ENCODE results near the gene UGGT2.

UGGT2 gene

GRCh38 chr13:95797016-95797415 is 256.2 kb downstream of the UGGT2 start:
- H3K4me1 ChIP-seq (ENCODE audit: control insufficient read depth in 2 of 2, insufficient read depth in 1 of 2, low read depth in 1 of 2, low read length in 2 of 2) = no peaks in the 10 kb centered on the region
- no peak overlapping the region for H3K18ac ChIP-seq (ENCODE audit: low read length)
- H2AK5ac ChIP-seq (ENCODE audit: low read depth, low read length) = no peak overlapping the region
- no peaks in the 10 kb centered on the region for H3K79me1 ChIP-seq (ENCODE audit: low read depth, low read length)
- H2BK12ac ChIP-seq (ENCODE audit: low read length) = no peak overlapping the region
- no peak overlapping the region for H3K27ac ChIP-seq (replicated peaks; ENCODE audit: low read length)
- no peaks in the 10 kb centered on the region for H3K9me3 ChIP-seq (replicated peaks in 1 of 2; ENCODE audit: control insufficient read depth in 2 of 2, insufficient read depth in 1 of 2, low read depth in 1 of 2, low read length in 2 of 2)
- H3K36me3 ChIP-seq (replicated peaks in 1 of 2; ENCODE audit: control insufficient read depth in 2 of 2, insufficient read depth in 2 of 2, low read length in 2 of 2) = peaks cover 2 to 48% of the 10 kb centered on the region in 2 donors
- no peak overlapping the region for H3K9ac ChIP-seq (ENCODE audit: low read depth, low read length, poor library complexity)
- no peak overlapping the region for H3K4me3 ChIP-seq (ENCODE audit: low read length in 2 of 2)
- H2BK15ac ChIP-seq (ENCODE audit: low read length) = no peak overlapping the region
- H4K91ac ChIP-seq (ENCODE audit: low read depth, low read length, poor library complexity) = no peak overlapping the region
- no peak overlapping the region for H3K14ac ChIP-seq (ENCODE audit: low read length)
- H2AFZ ChIP-seq (ENCODE audit: low read length) = no peak overlapping the region
- WGBS, 2 donors (ENCODE audit: extremely low coverage in 2 of 2, insufficient read length in 2 of 2, insufficient replicate concordance in 1 of 2) = no CpG with 5 or more reads among the region's 2 CpGs
- DNase-seq (ENCODE audit: low spot score) = no peak
- H2BK120ac ChIP-seq (ENCODE audit: low read depth, low read length) = no peak overlapping the region
- no peak overlapping the region for H3K4ac ChIP-seq (ENCODE audit: low read length)
- H3K23ac ChIP-seq (ENCODE audit: low read depth, low read length, poor library complexity) = no peak overlapping the region
- no peak overlapping the region for H3K4me2 ChIP-seq (ENCODE audit: insufficient read depth, low read length, poor library complexity, severe bottlenecking)
- H2BK5ac ChIP-seq (ENCODE audit: low read length) = no peak overlapping the region
- no peak overlapping the region for H4K8ac ChIP-seq (ENCODE audit: low read depth, low read length)
- no peaks in the 10 kb centered on the region for H3K27me3 ChIP-seq (ENCODE audit: control insufficient read depth in 3 of 3, insufficient read depth in 3 of 3, low read depth in 1 of 3, low read length in 3 of 3)

- no peaks in the 10 kb centered on the region for H3K4me1 ChIP-seq (ENCODE audit: control insufficient read depth in 2 of 2, insufficient read depth in 1 of 2, low read depth in 1 of 2, low read length in 2 of 2)
- no peak overlapping the region for H3K14ac ChIP-seq (ENCODE audit: low read length)
- no peaks in the 10 kb centered on the region for H3K27me3 ChIP-seq (ENCODE audit: control insufficient read depth in 3 of 3, insufficient read depth in 3 of 3, low read depth in 1 of 3, low read length in 3 of 3)
- no peak overlapping the region for H2BK5ac ChIP-seq (ENCODE audit: low read length)
- no CpG with 5 or more reads among the region's 3 CpGs for WGBS, 2 donors (ENCODE audit: extremely low coverage in 2 of 2, insufficient read length in 2 of 2, insufficient replicate concordance in 1 of 2)
- no peak overlapping the region for H3K18ac ChIP-seq (ENCODE audit: low read length)
- H3K36me3 ChIP-seq (replicated peaks in 1 of 2; ENCODE audit: control insufficient read depth in 2 of 2, insufficient read depth in 2 of 2, low read length in 2 of 2) = peaks cover 5 to 71% of the 10 kb centered on the region in 2 donors
- H3K27ac ChIP-seq (replicated peaks; ENCODE audit: low read length) = no peak overlapping the region
- no peak overlapping the region for H2BK12ac ChIP-seq (ENCODE audit: low read length)
- no peak overlapping the region for H2AFZ ChIP-seq (ENCODE audit: low read length)
- H4K8ac ChIP-seq (ENCODE audit: low read depth, low read length) = no peak overlapping the region
- H3K23ac ChIP-seq (ENCODE audit: low read depth, low read length, poor library complexity) = no peak overlapping the region
- H3K9ac ChIP-seq (ENCODE audit: low read depth, low read length, poor library complexity) = no peak overlapping the region
- peaks cover 2 to 7% of the 10 kb centered on the region in 2 donors for H3K9me3 ChIP-seq (replicated peaks in 1 of 2; ENCODE audit: control insufficient read depth in 2 of 2, insufficient read depth in 1 of 2, low read depth in 1 of 2, low read length in 2 of 2)
- no peak overlapping the region for H4K91ac ChIP-seq (ENCODE audit: low read depth, low read length, poor library complexity)
- no peak for DNase-seq (ENCODE audit: low spot score)
- H3K4ac ChIP-seq (ENCODE audit: low read length) = no peak overlapping the region
- H2BK15ac ChIP-seq (ENCODE audit: low read length) = no peak overlapping the region
- no peak overlapping the region for H2BK120ac ChIP-seq (ENCODE audit: low read depth, low read length)
- no peak overlapping the region for H2AK5ac ChIP-seq (ENCODE audit: low read depth, low read length)
- no peak overlapping the region for H3K4me2 ChIP-seq (ENCODE audit: insufficient read depth, low read length, poor library complexity, severe bottlenecking)
- no peak overlapping the region for H3K4me3 ChIP-seq (ENCODE audit: low read length in 2 of 2)
- H3K79me1 ChIP-seq (ENCODE audit: low read depth, low read length) = no peaks in the 10 kb centered on the region
These were observed 259.4 kb downstream of the UGGT2 start for GRCh38 chr13:95793781-95794180.

GRCh38 chr13:95793018-95793555 is 260.1 kb downstream of the UGGT2 start:
- H3K9me3 ChIP-seq (replicated peaks in 1 of 2; ENCODE audit: control insufficient read depth in 2 of 2, insufficient read depth in 1 of 2, low read depth in 1 of 2, low read length in 2 of 2) = peaks cover 2 to 7% of the 10 kb centered on the region in 2 donors
- H3K4me1 ChIP-seq (ENCODE audit: control insufficient read depth in 2 of 2, insufficient read depth in 1 of 2, low read depth in 1 of 2, low read length in 2 of 2) = no peaks in the 10 kb centered on the region
- no peaks in the 10 kb centered on the region for H3K79me1 ChIP-seq (ENCODE audit: low read depth, low read length)
- H2BK12ac ChIP-seq (ENCODE audit: low read length) = no peak overlapping the region
- H3K4me2 ChIP-seq (ENCODE audit: insufficient read depth, low read length, poor library complexity, severe bottlenecking) = no peak overlapping the region
- H2BK120ac ChIP-seq (ENCODE audit: low read depth, low read length) = no peak overlapping the region
- no peak overlapping the region for H3K4me3 ChIP-seq (ENCODE audit: low read length in 2 of 2)
- H3K27me3 ChIP-seq (ENCODE audit: control insufficient read depth in 3 of 3, insufficient read depth in 3 of 3, low read depth in 1 of 3, low read length in 3 of 3) = no peaks in the 10 kb centered on the region
- no peak overlapping the region for H3K9ac ChIP-seq (ENCODE audit: low read depth, low read length, poor library complexity)
- H3K36me3 ChIP-seq (replicated peaks in 1 of 2; ENCODE audit: control insufficient read depth in 2 of 2, insufficient read depth in 2 of 2, low read length in 2 of 2) = peaks cover 5 to 72% of the 10 kb centered on the region in 2 donors
- DNase-seq (ENCODE audit: low spot score) = no peak
- no peak overlapping the region for H3K14ac ChIP-seq (ENCODE audit: low read length)
- H2BK15ac ChIP-seq (ENCODE audit: low read length) = no peak overlapping the region
- no peak overlapping the region for H4K91ac ChIP-seq (ENCODE audit: low read depth, low read length, poor library complexity)
- H3K4ac ChIP-seq (ENCODE audit: low read length) = no peak overlapping the region
- no peak overlapping the region for H2AK5ac ChIP-seq (ENCODE audit: low read depth, low read length)
- no peak overlapping the region for H4K8ac ChIP-seq (ENCODE audit: low read depth, low read length)
- H2BK5ac ChIP-seq (ENCODE audit: low read length) = no peak overlapping the region
- no peak overlapping the region for H3K23ac ChIP-seq (ENCODE audit: low read depth, low read length, poor library complexity)
- no CpG with 5 or more reads among the region's 3 CpGs for WGBS, 2 donors (ENCODE audit: extremely low coverage in 2 of 2, insufficient read length in 2 of 2, insufficient replicate concordance in 1 of 2)
- no peak overlapping the region for H2AFZ ChIP-seq (ENCODE audit: low read length)
- no peak overlapping the region for H3K27ac ChIP-seq (replicated peaks; ENCODE audit: low read length)
- H3K18ac ChIP-seq (ENCODE audit: low read length) = no peak overlapping the region

DNA sequence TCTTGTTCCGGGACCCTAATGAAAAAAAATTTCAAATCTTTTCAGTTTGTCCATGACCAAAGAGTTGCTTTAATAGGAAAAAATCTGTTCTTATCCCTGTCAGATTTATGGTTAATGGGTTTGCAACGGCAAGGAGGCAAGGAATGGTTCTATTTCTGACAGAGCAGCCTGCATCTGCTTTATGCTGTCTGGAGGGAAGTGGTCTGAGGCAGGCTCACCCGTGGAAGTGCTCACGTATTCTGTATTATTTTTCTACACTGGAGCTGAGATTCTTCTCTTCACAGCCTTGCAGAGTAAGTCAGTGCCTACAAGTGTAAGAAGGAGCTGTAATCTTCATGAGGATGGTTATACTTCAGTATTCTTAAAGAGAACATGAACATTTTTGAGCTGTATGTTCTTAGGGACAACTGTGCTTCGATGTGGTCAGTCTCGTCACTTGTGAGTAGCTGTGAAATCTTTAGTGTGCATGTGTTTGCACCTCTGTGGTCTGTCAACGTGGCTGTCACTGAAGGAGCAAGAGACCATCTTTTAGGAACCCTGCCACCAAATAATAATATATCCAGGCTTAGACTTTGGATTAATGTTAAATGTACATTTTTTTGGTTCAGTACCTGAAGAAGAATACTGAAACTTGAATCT is 262.0 kb downstream of the UGGT2 start:
- H3K4me2 ChIP-seq (ENCODE audit: insufficient read depth, low read length, poor library complexity, severe bottlenecking) = no peak overlapping the region
- WGBS, 2 donors (ENCODE audit: extremely low coverage in 2 of 2, insufficient read length in 2 of 2, insufficient replicate concordance in 1 of 2) = no CpG with 5 or more reads among the region's 7 CpGs
- no peak overlapping the region for H2BK12ac ChIP-seq (ENCODE audit: low read length)
- H4K8ac ChIP-seq (ENCODE audit: low read depth, low read length) = no peak overlapping the region
- no peak overlapping the region for H2BK120ac ChIP-seq (ENCODE audit: low read depth, low read length)
- H3K4me3 ChIP-seq (ENCODE audit: low read length in 2 of 2) = no peak overlapping the region
- no peak overlapping the region for H2BK5ac ChIP-seq (ENCODE audit: low read length)
- no peaks in the 10 kb centered on the region for H3K27me3 ChIP-seq (ENCODE audit: control insufficient read depth in 3 of 3, insufficient read depth in 3 of 3, low read depth in 1 of 3, low read length in 3 of 3)
- H3K14ac ChIP-seq (ENCODE audit: low read length) = no peak overlapping the region
- H2BK15ac ChIP-seq (ENCODE audit: low read length) = no peak overlapping the region
- no peak overlapping the region for H3K27ac ChIP-seq (replicated peaks; ENCODE audit: low read length)
- H4K91ac ChIP-seq (ENCODE audit: low read depth, low read length, poor library complexity) = no peak overlapping the region
- H3K4ac ChIP-seq (ENCODE audit: low read length) = no peak overlapping the region
- H2AFZ ChIP-seq (ENCODE audit: low read length) = no peak overlapping the region
- no peak overlapping the region for H2AK5ac ChIP-seq (ENCODE audit: low read depth, low read length)
- no peak for DNase-seq (ENCODE audit: low spot score)
- H3K79me1 ChIP-seq (ENCODE audit: low read depth, low read length) = no peaks in the 10 kb centered on the region
- no peak overlapping the region for H3K9ac ChIP-seq (ENCODE audit: low read depth, low read length, poor library complexity)
- peaks cover 7 to 78% of the 10 kb centered on the region in 2 donors for H3K36me3 ChIP-seq (replicated peaks in 1 of 2; ENCODE audit: control insufficient read depth in 2 of 2, insufficient read depth in 2 of 2, low read length in 2 of 2)
- H3K23ac ChIP-seq (ENCODE audit: low read depth, low read length, poor library complexity) = no peak overlapping the region
- H3K18ac ChIP-seq (ENCODE audit: low read length) = no peak overlapping the region
- no peaks in the 10 kb centered on the region for H3K4me1 ChIP-seq (ENCODE audit: control insufficient read depth in 2 of 2, insufficient read depth in 1 of 2, low read depth in 1 of 2, low read length in 2 of 2)
- peaks cover 2 to 7% of the 10 kb centered on the region in 2 donors for H3K9me3 ChIP-seq (replicated peaks in 1 of 2; ENCODE audit: control insufficient read depth in 2 of 2, insufficient read depth in 1 of 2, low read depth in 1 of 2, low read length in 2 of 2)

All from neuronal stem cell (in vitro differentiated cells).